Measurements from ENCODE around the gene RBM26. TPM values are rescaled to one million over a fixed set of nuclear protein-coding genes. Genes with fewer than 3 reads are reported as not detected.
A peak's percentile ranks its signal among the peaks of the same experiment; 100 is the strongest.

The RBM26 gene
- total and polyA plus RNA-seq, 2 experiments from 2014 or later: 19.3 to 45.9 TPM

DNA sequence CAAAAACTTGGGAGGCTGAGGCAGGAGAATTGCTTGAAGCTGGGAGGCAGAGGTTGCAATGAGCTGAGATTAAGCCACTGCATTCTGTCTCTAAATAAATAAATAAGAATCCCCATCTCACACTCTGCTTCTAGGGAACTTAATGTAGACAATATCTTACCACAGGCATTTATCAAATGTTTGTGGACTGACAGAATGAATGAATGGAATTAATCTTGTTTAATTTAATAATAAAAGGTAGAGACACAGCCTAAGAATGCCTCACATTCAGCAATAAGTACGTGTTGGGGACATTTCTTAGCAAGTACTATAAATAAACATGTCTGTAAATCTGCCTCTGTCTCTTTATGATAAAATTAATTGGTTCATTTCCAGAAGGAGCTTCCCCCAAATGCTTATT, 36.2 kb upstream of the RBM26 start:
- Histone ChIP-seq H2AFZ (peak overlapping the region; percentile 19), H3K9me2 (replicated peaks; ENCODE audit: insufficient read depth) (no peaks in the 10 kb centered on the region), H3K9me3 (ENCODE audit: low read depth) (no peaks in the 10 kb centered on the region), H3K79me2 (no peaks in the 10 kb centered on the region), H3K27ac (peak overlapping the region; percentile 88), H3K4me3 (no peak overlapping the region), H3K36me3 (replicated peaks; ENCODE audit: insufficient read depth, low read depth) (no peaks in the 10 kb centered on the region), H3K4me1 (ENCODE audit: insufficient read depth) (peaks cover 20% of the 10 kb centered on the region), H4K20me1 (ENCODE audit: insufficient read depth, poor library complexity, severe bottlenecking) (no peaks in the 10 kb centered on the region), H3K4me2 (peak overlapping the region; percentile 43), H3K27me3 (no peaks in the 10 kb centered on the region)
- 70% methylated on average over 1 of the region's 1 CpG for WGBS (ENCODE audit: low lambda C conversion rate, missing lambda C conversion rate)
- TF ChIP-seq EZH2phosphoT487 (IDR thresholded peaks at IDR 0.05; ENCODE audit: low read depth, severe bottlenecking, unreplicated experiment): no peak
- TF ChIP-seq, protein P1, sequence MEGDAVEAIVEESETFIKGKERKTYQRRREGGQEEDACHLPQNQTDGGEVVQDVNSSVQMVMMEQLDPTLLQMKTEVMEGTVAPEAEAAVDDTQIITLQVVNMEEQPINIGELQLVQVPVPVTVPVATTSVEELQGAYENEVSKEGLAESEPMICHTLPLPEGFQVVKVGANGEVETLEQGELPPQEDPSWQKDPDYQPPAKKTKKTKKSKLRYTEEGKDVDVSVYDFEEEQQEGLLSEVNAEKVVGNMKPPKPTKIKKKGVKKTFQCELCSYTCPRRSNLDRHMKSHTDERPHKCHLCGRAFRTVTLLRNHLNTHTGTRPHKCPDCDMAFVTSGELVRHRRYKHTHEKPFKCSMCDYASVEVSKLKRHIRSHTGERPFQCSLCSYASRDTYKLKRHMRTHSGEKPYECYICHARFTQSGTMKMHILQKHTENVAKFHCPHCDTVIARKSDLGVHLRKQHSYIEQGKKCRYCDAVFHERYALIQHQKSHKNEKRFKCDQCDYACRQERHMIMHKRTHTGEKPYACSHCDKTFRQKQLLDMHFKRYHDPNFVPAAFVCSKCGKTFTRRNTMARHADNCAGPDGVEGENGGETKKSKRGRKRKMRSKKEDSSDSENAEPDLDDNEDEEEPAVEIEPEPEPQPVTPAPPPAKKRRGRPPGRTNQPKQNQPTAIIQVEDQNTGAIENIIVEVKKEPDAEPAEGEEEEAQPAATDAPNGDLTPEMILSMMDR (IDR thresholded peaks at IDR 0.05; ENCODE audit: poor library complexity): no peak
- TF ChIP-seq EZH2 (IDR thresholded peaks at IDR 0.05; ENCODE audit: borderline replicate concordance): no peak
- DNase-seq (ENCODE audit: low spot score): no peak

DNA sequence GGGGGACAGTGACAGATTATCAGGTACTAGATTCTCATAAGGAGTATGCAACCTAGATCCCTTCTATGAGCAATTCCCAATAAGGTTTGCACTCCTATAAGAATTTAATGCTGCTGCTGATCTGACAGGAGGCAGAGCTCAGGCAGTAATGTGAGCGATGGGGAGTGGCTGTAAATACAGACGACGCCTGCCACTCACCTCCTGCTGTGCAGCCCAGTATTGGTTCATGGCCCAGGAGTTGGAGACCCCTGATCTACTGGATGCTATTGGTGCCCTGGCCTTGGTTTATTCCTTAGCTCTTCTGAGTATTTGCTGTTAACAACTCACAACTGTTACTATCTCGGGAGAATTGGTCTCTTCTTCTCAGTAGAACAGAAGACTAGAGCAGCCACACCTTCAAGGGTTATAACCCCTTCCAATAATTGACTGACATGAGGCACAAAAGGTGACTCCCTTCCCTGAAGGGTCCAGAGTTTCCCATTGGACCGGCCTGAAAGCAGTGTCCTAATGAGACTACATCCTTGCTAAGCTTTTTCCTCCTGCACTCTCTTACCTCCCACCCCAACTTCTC, 35.0 kb upstream of the RBM26 start:
- H3K27ac ChIP-seq: peak overlapping the region; percentile 89
- no peak for DNase-seq (ENCODE audit: low spot score)

DNA sequence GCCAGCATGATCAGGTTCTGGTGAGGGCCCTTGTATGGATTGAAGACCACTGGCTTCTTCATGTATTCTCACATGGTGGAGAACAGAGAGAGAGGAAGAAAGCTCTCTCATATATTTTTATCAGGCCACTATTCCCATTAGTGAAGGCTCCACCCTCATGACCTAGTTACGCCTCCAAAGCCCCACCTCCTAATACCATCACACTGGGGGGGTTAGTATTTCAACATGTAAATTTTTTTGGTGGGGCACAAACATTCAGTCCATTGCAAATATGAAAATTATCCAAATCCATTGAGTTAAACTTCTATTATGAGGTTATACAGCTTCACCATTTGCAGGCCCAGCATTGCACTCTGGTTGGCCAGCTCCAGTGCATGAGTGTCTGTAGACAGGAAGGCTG, 33.2 kb upstream of the RBM26 start:
- Histone ChIP-seq H3K4me2 (no peak overlapping the region), H3K27me3 (no peaks in the 10 kb centered on the region), H3K9me2 (replicated peaks; ENCODE audit: insufficient read depth) (no peaks in the 10 kb centered on the region), H3K9me3 (ENCODE audit: low read depth) (no peaks in the 10 kb centered on the region), H3K4me3 (no peak overlapping the region), H3K79me2 (no peaks in the 10 kb centered on the region), H4K20me1 (ENCODE audit: insufficient read depth, poor library complexity, severe bottlenecking) (no peaks in the 10 kb centered on the region), H3K36me3 (replicated peaks; ENCODE audit: insufficient read depth, low read depth) (no peaks in the 10 kb centered on the region), H2AFZ (no peak overlapping the region), H3K4me1 (ENCODE audit: insufficient read depth) (peaks cover 20% of the 10 kb centered on the region), H3K27ac (no peak overlapping the region)
- TF ChIP-seq EZH2 (IDR thresholded peaks at IDR 0.05; ENCODE audit: borderline replicate concordance): no peak
- no peak for TF ChIP-seq EZH2phosphoT487 (IDR thresholded peaks at IDR 0.05; ENCODE audit: low read depth, severe bottlenecking, unreplicated experiment)
- TF ChIP-seq, protein P1 (IDR thresholded peaks at IDR 0.05; ENCODE audit: poor library complexity): no peak
- WGBS (ENCODE audit: low lambda C conversion rate, missing lambda C conversion rate): 100% methylated on average over 1 of the region's 1 CpG
- no peak for DNase-seq (ENCODE audit: low spot score)

More for the DNA sequence above, 35.0 kb upstream of the RBM26 start:
- Histone ChIP-seq H3K4me3 (no peak overlapping the region), H2AFZ (peak overlapping the region; percentile 26), H3K4me2 (peak overlapping the region; percentile 63), H3K9me2 (replicated peaks; ENCODE audit: insufficient read depth) (no peaks in the 10 kb centered on the region), H3K9me3 (ENCODE audit: low read depth) (no peaks in the 10 kb centered on the region), H3K27me3 (no peaks in the 10 kb centered on the region), H4K20me1 (ENCODE audit: insufficient read depth, poor library complexity, severe bottlenecking) (no peaks in the 10 kb centered on the region), H3K4me1 (ENCODE audit: insufficient read depth) (peaks cover 20% of the 10 kb centered on the region), H3K79me2 (no peaks in the 10 kb centered on the region), H3K36me3 (replicated peaks; ENCODE audit: insufficient read depth, low read depth) (no peaks in the 10 kb centered on the region)
- 64% methylated on average over 5 of the region's 5 CpGs for WGBS (ENCODE audit: low lambda C conversion rate, missing lambda C conversion rate)
- TF ChIP-seq EZH2 (IDR thresholded peaks at IDR 0.05; ENCODE audit: borderline replicate concordance): no peak
- no peak for TF ChIP-seq EZH2phosphoT487 (IDR thresholded peaks at IDR 0.05; ENCODE audit: low read depth, severe bottlenecking, unreplicated experiment)
- TF ChIP-seq, protein P1 (IDR thresholded peaks at IDR 0.05; ENCODE audit: poor library complexity): no peak
